Measurements from ENCODE around the gene DMWD.

DNA sequence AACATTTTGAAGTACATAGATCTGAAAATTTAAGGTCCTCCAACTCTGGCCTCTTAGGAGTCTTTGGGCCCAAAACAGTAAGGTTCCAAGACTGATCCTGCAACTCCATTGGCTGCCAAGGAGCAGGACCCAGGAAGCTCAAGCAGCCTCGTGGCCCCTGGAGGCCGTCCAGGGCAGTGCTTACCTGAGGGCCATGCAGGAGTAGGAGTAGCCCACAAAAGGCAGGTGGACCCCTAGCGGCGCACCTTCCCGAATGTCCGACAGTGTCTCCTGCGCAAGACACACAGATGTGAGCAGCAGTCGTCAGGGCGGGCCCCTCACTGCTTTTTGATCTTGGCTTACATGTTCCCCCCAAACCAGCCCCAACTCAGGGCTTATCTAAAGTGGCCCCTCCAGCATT is 17.9 kb downstream of the DMWD start:
- TF ChIP-seq, protein P1, sequence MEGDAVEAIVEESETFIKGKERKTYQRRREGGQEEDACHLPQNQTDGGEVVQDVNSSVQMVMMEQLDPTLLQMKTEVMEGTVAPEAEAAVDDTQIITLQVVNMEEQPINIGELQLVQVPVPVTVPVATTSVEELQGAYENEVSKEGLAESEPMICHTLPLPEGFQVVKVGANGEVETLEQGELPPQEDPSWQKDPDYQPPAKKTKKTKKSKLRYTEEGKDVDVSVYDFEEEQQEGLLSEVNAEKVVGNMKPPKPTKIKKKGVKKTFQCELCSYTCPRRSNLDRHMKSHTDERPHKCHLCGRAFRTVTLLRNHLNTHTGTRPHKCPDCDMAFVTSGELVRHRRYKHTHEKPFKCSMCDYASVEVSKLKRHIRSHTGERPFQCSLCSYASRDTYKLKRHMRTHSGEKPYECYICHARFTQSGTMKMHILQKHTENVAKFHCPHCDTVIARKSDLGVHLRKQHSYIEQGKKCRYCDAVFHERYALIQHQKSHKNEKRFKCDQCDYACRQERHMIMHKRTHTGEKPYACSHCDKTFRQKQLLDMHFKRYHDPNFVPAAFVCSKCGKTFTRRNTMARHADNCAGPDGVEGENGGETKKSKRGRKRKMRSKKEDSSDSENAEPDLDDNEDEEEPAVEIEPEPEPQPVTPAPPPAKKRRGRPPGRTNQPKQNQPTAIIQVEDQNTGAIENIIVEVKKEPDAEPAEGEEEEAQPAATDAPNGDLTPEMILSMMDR (conservative IDR thresholded peaks at IDR 0.05; ENCODE audit: low read depth, low read length), result no peak
- TF ChIP-seq EZH2 (IDR thresholded peaks at IDR 0.05; ENCODE audit: borderline replicate concordance, low read depth, low read length, poor library complexity, severe bottlenecking), result no peak

All from A673 (cell line).